ENCODE data around the gene ZNF670.

ZNF670 gene

GRCh38 chr1:247103859-247104591 is 25.4 kb upstream of the ZNF670 start, which contains the start of gene ZNF669:
Gene ZNF669 (minus strand): TSS chr1:247104356. CDS start chr1:247104199, 157 bp downstream.
- DNase-seq = peak; percentile 79

DNA sequence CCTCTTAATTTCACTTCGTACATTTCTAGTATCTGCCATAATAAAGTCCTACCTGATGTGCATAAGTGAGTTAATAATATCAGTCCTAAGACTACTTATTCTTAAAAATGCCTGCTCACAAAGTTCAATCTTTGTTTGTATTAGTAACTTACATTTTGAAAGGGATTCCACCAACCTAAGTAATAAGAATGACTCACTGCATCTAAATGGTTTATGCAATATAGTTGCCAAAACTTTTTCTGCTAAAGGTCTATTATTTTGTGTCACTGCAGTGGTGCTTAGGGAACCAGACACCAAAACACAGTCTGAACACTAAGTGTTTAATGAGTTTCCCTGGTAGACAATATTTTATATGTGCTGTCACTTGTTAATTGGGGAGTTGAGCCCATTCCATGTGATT is 23.8 kb upstream of the ZNF670 start:
- DNase-seq = no peak

GRCh38 chr1:247100676-247101279 is 22.2 kb upstream of the ZNF670 start:
- DNase-seq = no peak

DNA sequence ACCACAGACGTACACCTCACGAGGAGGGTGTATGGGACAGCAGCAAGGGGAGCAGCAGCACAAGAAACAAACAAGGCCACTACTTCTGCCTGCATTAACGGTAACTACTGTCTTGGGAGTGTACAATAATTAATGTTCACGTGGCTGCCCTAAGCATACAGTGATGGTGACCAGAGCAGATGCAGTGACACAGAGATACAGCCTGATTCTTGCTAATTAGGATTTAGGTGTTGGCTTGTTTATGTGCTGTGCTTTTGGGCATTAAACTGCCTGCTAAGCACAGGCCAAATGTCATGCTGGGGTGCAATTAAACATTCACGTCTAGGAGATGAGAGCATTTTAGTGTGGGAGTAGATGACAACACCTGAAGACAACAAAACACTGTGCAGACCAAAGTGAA is 18.3 kb upstream of the ZNF670 start:
- DNase-seq = no peak

DNA sequence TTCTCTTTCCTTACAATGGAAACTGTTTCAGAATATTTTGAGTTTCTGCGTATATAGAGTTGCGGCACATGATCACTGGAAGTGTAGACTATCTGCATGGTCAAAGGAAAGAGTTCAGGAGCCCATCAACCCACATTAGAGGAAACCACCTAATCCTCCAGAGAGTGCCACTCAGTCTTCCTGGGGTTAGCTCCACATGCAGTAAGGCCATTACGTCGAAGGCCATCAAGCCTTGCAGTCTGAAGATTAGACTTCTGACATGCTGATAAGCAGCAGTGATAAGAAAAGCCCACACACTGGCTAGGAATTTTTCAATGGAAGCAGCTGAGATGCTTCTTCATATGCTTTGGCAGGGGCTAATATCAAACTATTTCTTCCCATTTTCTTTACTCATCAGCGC is 17.9 kb upstream of the ZNF670 start:
- no peak for DNase-seq

- DNase-seq = no peak
These were observed 17.5 kb upstream of the ZNF670 start for GRCh38 chr1:247096112-247096511.

DNA sequence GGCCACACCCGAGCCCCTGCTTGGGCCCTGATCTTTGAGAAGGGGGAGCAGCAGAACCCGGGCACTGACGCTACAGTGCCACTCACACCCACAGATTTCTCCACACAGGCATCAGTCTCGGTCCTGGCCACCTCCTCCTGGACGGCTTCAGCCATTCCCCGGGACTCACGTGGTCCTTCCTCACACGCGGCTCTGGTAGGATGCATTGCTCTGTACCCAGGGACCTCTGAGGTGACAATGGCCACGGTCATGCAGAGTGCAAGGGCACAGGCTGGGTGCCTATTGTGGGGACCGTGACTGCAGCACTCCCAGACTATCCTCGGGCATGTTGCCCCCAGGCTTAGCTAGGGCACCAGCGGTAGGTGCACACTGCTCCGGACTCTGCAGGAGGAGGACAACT is 11.8 kb upstream of the ZNF670 start:
- no peak for DNase-seq

GRCh38 chr1:247089616-247090375 is 11.2 kb upstream of the ZNF670 start:
- no peak for DNase-seq

DNA sequence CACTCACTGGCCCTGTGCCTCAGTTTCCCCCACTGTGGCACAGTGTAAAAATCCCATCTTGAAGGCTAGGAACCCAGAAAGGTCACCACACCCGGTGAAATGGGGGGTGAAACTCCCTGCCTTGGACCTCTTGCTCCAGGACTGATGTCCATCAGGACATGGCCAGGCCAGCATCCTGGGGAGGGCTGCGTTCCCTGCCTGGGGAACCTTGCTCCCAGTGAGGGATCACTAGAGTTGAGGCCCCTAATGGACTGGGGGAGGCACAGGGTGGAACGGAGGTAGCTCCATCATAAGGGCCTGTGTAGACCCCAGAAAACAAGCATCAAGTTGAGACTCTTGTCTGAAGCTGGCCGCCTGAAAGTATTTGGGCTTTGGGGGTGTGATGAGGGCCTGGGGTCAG is 10.4 kb upstream of the ZNF670 start:
- DNase-seq = no peak

- DNase-seq = no peak
These were observed 8.6 kb upstream of the ZNF670 start for GRCh38 chr1:247087256-247087655.

GRCh38 chr1:247085310-247085709 is 6.7 kb upstream of the ZNF670 start:
- no peak for DNase-seq

- DNase-seq = no peak
These were observed 6.2 kb upstream of the ZNF670 start for GRCh38 chr1:247084771-247085170.

GRCh38 chr1:247079141-247079874 is 697 bp upstream of the ZNF670 start:
- DNase-seq = no peak

GRCh38 chr1:247077876-247078257 is 744 bp downstream of the ZNF670 start:
- no peak for DNase-seq

DNA sequence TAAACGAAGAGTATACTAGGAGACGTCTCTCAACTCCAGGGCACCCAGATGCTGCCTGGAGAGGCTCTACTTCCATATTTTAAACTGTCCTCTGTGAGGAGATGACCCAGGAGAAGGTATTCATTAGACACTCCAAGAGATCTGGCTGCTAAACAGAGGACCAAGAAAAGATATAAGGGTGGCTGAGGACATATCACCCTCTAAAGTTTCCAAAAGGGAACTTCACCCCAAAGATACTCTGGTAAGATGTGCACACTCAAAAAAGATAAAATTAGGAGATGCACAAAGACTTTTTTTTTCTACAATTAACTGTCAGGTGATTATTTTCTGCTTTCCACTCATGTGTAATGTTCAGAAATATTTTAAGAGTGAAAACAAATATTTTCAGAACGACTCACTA is 1.4 kb downstream of the ZNF670 start:
- DNase-seq = no peak

GRCh38 chr1:247070645-247071044 is 8.0 kb downstream of the ZNF670 start:
- no peak for DNase-seq

- no peak for DNase-seq
These were observed 14.3 kb downstream of the ZNF670 start for GRCh38 chr1:247064304-247064703.

GRCh38 chr1:247060771-247061170 is 17.8 kb downstream of the ZNF670 start:
- DNase-seq = no peak

GRCh38 chr1:247056071-247056470 is 22.5 kb downstream of the ZNF670 start:
- no peak for DNase-seq

DNA sequence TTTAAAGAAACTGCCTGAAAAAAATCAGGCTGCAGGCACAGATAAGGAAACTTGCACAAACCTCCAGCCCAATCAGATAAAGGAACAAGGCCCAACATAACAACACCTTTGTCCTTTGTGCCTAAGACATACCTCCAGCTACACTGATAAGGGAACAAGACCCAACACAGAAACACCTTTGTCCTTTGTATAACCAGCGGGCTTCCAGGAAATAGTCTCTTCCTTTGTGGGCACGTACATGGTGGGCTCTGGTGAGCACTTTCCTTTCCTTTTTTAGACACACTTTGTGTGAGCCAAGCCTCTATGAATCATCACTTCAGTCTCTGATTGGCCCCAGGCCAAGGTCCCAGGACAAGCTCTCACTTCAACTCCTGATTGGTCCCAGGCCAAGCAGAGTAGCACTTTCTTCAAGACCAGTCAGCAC is 23.6 kb downstream of the ZNF670 start:
- no peak for DNase-seq

GRCh38 chr1:247047702-247048101 is 30.9 kb downstream of the ZNF670 start:
- DNase-seq = no peak

GRCh38 chr1:247047260-247047659 is 31.4 kb downstream of the ZNF670 start:
- no peak for DNase-seq

- DNase-seq = no peak
These were observed 35.2 kb downstream of the ZNF670 start for GRCh38 chr1:247043406-247043805.

Data from NCI-H1105 treated with DMSO at 0.1 percent for 48 hours (cell line).